ENCODE results near the gene BACH2.
A peak's percentile ranks its signal among the peaks of the same experiment; 100 is the strongest.

BACH2 gene

DNA sequence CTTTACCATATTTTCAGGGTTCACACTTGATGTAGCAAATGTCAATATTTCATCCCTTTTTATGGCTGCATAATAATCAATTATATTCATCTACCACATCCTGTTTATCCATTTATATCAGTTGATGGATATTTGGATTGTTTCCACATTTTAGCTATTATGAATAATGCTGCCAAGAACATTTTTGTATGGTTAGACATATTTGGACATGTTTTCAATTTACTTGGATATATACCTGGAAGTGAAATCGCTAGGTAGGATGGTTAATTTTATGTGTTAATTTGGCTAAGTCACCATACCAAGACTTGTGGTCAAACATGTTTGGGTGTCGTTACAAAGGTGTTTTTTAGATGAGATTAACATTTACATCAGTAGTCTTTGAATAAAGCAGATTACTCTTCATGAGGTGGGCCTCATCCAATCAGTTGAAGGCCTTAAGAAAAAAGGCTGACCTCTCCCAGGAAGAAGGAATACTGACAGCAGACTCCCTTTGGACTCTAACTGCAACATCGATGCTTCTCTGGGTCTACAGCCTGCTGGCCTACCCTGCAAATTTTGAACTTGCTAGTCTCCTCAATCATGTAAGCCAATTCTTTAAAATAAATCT is 196.5 kb downstream of the BACH2 start:
- H3K4me3 ChIP-seq (ENCODE audit: low read depth, low read length), result no peak overlapping the region
- no peak for DNase-seq (ENCODE audit: low read depth)
- TF ChIP-seq, protein P1, sequence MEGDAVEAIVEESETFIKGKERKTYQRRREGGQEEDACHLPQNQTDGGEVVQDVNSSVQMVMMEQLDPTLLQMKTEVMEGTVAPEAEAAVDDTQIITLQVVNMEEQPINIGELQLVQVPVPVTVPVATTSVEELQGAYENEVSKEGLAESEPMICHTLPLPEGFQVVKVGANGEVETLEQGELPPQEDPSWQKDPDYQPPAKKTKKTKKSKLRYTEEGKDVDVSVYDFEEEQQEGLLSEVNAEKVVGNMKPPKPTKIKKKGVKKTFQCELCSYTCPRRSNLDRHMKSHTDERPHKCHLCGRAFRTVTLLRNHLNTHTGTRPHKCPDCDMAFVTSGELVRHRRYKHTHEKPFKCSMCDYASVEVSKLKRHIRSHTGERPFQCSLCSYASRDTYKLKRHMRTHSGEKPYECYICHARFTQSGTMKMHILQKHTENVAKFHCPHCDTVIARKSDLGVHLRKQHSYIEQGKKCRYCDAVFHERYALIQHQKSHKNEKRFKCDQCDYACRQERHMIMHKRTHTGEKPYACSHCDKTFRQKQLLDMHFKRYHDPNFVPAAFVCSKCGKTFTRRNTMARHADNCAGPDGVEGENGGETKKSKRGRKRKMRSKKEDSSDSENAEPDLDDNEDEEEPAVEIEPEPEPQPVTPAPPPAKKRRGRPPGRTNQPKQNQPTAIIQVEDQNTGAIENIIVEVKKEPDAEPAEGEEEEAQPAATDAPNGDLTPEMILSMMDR (conservative IDR thresholded peaks at IDR 0.05; ENCODE audit: low read depth, low read length), result no peak

- TF ChIP-seq, protein P1 (conservative IDR thresholded peaks at IDR 0.05; ENCODE audit: low read depth, low read length), result no peak
- no peak for DNase-seq (ENCODE audit: low read depth)
- H3K4me3 ChIP-seq (ENCODE audit: low read depth, low read length), result no peak overlapping the region
Observed at GRCh38 chr6:90098627-90099026, 198.0 kb downstream of the BACH2 start.

DNA sequence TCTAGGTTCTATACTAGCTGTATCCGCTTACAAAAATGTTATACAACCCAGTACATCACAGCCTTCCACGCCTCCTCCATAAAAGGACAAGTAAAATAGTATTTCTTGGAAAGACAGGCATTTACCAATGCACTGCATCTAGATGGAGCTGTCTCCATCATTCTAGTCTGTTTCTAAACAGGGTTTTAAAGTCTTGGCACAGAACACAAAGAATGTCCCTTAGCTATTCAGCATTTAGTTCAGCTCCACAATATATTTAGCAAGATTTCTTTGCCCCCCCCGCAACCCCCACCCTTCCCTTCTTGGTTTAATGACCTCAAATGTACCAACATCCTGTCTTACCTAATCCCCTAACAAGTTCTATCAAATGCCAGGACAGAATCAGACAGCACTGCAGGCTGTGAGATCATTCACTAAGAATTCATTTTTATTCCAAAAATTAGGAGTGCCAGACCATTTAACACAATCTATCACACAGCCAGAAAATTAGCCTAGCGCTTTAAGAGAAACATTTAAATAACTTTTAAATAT is 198.6 kb downstream of the BACH2 start:
- TF ChIP-seq, protein P1 (conservative IDR thresholded peaks at IDR 0.05; ENCODE audit: low read depth, low read length), result peak; percentile 57
- peak; percentile 84 for DNase-seq (ENCODE audit: low read depth)
- H3K4me3 ChIP-seq (ENCODE audit: low read depth, low read length), result no peak overlapping the region

DNA sequence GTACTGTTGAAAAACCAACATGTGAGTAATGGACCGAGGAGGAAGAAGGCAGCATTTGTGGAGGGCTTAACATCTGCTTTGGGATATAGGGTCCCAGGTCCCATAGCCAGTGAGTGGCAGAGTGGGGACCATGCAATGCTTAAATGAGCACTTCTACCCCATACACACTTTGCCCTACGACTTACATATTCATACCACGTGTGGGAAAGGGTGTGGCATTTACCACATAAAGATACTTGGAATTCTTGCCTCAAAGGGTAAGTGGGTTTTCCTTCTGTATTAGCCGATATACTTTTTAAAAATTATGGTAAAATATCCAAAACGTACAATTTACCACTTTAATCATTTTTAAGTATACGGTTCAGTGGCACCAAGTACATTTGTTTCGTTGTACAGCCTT is 199.3 kb downstream of the BACH2 start:
- DNase-seq (ENCODE audit: low read depth), result no peak
- no peak overlapping the region for H3K4me3 ChIP-seq (ENCODE audit: low read depth, low read length)
- TF ChIP-seq, protein P1 (conservative IDR thresholded peaks at IDR 0.05; ENCODE audit: low read depth, low read length), result no peak

GRCh38 chr6:90096818-90097217 is 199.8 kb downstream of the BACH2 start:
- H3K4me3 ChIP-seq (ENCODE audit: low read depth, low read length), result no peak overlapping the region
- TF ChIP-seq, protein P1 (conservative IDR thresholded peaks at IDR 0.05; ENCODE audit: low read depth, low read length), result no peak
- no peak for DNase-seq (ENCODE audit: low read depth)

- no peak overlapping the region for H3K4me3 ChIP-seq (ENCODE audit: low read depth, low read length)
- DNase-seq (ENCODE audit: low read depth), result no peak
- TF ChIP-seq, protein P1 (conservative IDR thresholded peaks at IDR 0.05; ENCODE audit: low read depth, low read length), result no peak
Observed at GRCh38 chr6:90095788-90096187, 200.9 kb downstream of the BACH2 start.

DNA sequence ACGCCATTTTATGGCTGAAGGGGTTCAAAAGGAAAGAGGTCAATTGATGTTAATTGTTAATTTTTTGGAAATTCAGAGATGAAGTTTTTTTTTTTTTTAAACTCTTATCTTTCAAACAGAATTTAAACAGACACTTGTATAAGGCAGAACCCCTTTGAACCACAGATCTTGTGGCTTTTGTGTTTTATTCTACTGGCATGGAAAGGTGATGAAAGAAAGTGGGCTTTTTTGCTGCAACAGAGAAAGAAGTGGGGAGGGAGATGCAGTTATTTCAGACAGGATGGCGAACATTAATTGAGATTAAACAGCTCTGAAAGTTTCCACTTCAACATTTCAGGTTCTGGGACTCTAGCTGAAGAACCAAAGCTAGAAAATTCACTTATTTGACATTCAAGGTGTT is 201.5 kb downstream of the BACH2 start:
- TF ChIP-seq, protein P1 (conservative IDR thresholded peaks at IDR 0.05; ENCODE audit: low read depth, low read length), result no peak
- DNase-seq (ENCODE audit: low read depth), result no peak
- no peak overlapping the region for H3K4me3 ChIP-seq (ENCODE audit: low read depth, low read length)
